HG02885 (cell line): ENCODE results near the gene NAALADL2.

Experiments
- ATAC-seq: cut with Tn5 transposase; IDR thresholded peaks from one replicate; pipeline ENCODE4 v1.9.1; 2021; ENCODE audit warnings: mild to moderate bottlenecking; ENCODE audit not compliant: unreplicated experiment, poor library complexity

NAALADL2 gene

GRCh38 chr3:175672119-175672689 is 813.1 kb downstream of the NAALADL2 start:
- ATAC-seq: no peak

DNA sequence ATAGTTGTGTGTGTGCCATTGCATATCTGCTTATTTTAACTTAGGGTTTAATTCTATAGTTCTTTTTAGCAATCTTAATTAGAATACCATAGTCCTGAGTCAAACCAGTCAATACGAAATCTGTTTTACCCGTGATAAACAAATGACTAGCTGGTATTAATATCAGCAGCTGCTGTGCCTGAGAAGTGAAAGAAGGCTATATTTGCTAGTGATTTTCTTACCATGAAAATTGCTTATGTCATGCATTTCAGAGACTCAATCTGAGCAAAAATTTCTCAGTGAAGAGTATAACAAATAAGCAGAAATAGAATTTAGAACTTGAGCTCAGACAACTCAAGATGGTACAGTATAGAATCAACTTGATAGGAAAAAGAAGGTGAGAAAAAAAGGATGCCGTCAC is 820.4 kb downstream of the NAALADL2 start:
- ATAC-seq: no peak

DNA sequence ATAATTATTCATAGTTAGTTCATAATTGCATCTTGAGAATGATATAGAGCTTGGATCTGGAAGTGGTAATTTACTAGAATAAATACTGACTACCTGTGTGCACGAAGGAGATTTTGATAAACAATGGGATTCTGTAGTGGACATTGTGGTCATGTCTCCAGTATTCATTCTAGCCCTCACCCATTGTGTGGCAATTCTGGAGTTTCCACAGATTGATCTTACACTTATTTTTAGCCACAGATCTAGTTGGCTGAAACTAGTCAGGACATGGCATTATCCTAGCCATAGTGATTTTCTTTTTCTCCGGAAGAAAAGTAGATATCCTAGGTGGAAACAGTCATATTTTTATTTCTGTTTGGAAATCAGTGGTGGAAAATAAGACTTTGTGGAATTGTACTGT is 833.1 kb downstream of the NAALADL2 start:
- ATAC-seq: no peak

GRCh38 chr3:175695251-175695650 is 836.1 kb downstream of the NAALADL2 start:
- ATAC-seq: no peak

DNA sequence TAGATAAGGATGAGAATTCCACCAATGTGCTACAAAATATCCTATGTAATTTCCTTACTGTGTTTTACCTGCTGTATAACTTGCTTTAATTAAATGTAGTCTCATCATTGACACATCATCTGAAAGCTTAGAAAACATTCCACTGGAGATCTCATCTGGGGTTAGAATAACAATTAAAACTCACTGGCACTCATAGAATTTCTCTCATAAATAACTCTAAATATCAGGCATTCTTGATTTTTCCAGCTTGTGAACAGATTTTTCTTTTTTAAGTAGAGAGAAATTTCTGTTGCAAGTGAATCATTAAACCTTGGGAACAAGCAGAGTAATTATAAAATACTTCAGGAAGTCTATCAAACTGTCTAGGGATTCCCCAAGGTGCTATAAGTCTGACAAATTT is 843.8 kb downstream of the NAALADL2 start:
- ATAC-seq: no peak

DNA sequence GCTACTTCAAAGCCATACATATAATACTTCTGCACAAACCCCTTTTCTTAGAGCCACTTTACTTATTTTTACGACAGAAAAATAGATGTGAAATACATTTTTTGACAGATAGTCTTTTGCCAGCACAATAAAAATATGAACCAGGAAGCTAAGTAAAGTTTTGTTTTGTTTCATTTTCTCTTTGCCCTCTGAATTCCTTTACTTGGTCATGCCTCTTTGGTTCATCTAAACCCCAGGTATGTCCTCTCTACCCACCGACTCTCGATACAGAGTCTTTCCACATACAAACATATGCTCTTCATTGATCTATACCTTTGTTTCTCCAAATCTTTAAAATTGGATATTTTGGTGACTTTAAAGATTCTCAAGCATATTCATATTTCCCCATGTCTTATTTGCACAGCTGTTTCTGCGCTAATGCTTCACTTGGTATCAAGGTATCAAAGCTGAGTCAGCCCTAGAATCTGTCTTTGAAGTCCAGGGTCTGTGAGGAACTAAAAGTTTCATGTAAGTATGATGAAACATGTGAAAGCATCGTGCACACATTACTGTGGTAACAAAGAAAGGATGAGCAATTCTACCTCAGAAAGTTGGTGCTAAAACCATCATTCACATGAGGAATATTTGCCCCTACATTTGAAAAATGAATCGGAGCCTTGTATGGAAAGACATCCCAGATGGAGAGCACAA is 845.4 kb downstream of the NAALADL2 start:
- ATAC-seq: no peak

GRCh38 chr3:175713268-175713667 is 854.1 kb downstream of the NAALADL2 start:
- no peak for ATAC-seq

GRCh38 chr3:175716446-175716845 is 857.3 kb downstream of the NAALADL2 start:
- no peak for ATAC-seq

GRCh38 chr3:175726228-175726627 is 867.1 kb downstream of the NAALADL2 start:
- ATAC-seq: no peak

- no peak for ATAC-seq
Observed at GRCh38 chr3:175728566-175728965, 869.4 kb downstream of the NAALADL2 start.

DNA sequence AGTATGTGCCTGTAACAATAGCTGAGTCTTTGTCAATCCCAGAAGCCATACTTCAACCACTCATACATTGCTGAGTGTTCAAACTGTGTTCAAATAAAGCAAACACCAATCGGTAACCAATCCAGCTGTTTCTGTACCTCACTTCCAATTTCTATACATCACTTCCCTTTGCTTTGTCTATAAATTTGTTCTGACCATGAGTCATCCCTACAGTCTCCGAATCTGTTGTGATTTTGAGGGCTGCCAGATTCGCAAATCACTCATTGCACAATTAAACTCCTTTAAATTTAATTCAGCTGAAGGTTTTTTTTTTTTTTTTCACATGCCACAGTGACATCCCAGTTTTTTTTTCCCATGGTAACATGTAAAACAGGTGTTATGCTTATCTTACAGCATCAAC is 870.3 kb downstream of the NAALADL2 start:
- no peak for ATAC-seq

DNA sequence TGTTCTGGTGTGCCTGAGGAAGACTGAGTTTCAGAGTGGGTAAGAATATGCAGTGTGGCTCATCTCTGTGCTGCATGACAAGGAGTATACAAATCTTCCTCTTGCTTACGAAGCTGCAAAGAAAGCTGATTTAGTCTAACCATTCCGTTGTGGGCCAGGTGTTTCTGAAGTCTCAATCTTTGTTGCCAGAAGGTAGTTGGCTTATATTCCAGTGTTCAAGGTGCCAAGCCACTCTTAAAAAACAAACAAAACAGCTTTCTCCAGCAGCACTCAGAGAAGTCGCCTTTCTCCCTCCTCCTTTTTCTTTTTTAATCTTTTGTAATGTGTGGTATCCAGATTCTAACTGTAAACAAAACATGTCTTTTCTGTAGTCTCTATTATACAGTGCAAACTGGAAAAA is 872.4 kb downstream of the NAALADL2 start:
- no peak for ATAC-seq

- no peak for ATAC-seq
Observed at GRCh38 chr3:175732017-175732416, 872.9 kb downstream of the NAALADL2 start.

DNA sequence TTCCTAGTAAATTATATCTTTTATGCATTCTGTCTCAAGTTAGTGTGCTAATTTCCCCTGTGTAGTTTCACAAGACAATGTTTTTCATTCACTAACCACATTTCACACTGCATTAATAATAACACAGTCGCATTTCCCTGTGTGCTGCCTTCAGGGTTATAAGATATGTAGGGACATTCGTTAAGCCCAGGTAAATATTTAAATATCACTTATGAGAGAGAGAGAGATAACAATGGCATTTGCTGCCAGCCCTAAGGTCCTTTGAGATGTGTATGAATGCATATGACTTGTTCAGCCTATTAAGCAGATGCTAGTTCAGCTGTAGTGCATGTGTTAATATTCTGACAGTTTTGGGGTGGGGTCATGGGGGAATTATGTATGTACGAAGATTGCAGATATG is 876.7 kb downstream of the NAALADL2 start:
- ATAC-seq: no peak

GRCh38 chr3:175737646-175738572 is 878.8 kb downstream of the NAALADL2 start:
- ATAC-seq: no peak

DNA sequence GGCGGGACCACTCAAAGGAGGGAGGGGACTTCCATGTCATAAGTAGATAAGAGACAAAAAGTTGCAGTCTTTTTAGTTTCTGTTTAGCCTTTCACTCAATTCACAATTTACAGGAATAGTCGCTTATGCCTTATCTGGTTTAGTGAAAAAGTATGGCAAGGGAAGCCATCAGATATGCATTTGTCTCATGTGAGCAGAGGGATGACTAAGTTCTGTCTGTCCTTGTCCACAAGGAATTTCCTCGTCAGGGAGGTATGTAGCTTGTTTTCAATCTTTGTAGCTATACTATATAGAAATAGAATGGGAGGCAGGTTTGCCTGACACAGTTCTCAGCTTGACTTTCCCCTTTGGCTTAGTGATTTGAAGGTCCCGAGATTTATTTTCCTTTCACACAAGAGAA is 882.8 kb downstream of the NAALADL2 start:
- ATAC-seq: no peak

DNA sequence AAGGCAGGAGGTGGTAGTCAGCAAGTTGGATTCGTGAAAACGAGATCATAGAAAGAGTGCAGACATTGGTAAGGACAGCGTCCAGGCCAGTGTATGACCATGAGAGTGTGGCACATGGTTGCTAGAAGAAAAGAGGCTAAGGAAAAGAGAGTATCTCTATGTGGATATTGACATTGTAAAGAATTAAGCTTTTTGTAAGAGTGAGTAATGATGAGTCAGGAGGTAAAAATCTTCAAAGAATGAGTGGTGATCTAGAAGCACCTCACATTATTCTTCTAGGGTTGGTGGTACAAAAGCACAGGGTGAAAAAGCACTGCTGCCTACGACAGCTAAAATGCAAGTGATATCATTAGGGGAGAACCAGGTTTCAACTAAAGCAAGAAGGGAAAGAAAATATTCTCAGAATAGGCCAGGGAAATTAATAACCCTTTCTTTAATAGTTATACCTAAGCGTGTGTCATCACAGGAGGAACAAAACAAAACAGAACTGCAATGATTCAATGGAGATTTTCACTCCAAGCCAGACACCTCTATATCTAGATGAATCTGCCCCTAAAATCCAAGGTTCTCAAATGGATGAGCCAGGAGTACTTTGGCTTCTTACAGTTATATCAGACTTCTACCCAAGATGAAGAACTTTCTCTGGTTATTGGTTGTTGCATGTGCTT is 884.7 kb downstream of the NAALADL2 start:
- no peak for ATAC-seq

- ATAC-seq: no peak
Observed at GRCh38 chr3:175746308-175746707, 887.2 kb downstream of the NAALADL2 start.

DNA sequence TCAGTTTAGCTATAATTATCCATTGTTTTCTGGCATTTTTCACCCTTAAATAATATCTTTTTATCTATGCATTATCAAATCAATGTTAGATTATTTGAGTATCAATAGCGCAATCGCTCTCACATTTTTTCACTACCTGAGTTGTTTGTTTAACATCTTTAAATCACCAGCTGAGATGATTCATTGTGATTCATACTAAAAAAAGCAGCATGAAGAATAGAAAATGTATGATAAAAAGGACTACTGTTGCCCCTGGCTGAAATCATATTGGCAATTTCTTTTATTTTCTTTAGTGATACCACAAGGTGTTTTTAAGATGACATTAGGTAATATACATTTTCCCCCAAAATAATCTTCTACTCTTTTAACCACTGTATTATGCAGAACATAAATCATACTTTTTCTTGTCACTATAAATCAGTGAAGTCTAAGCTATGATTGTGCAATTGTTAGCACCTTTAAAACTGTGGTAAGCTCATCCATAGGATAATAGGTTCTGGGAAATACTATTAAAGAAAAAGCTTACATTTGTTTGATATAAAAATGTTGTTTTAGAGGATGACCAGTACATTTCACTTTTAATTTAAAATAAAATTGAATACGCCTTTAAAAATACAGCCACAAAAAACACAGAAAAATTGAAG is 889.1 kb downstream of the NAALADL2 start:
- no peak for ATAC-seq

- ATAC-seq: no peak
Observed at GRCh38 chr3:175749981-175750380, 890.8 kb downstream of the NAALADL2 start.
